Fibroblast of the aortic adventitia (primary cell): ENCODE data around the gene CBY2. TPM values are rescaled to one million over a fixed set of nuclear protein-coding genes. Genes with fewer than 3 reads are reported as not detected.

ENCODE experiments used
- DNase-seq: peaks from one replicate; pipeline ENCODE4 v3.0.0-alpha.2; 2010; ENCODE audit warnings: low read depth
- H3K4me3 ChIP-seq: 2 replicates; pipeline ENCODE4 v1.5.1; 2011; ENCODE audit warnings: low read depth, mild to moderate bottlenecking, control low read depth, low read length, moderate library complexity
- CTCF ChIP-seq: IDR thresholded peaks from 2 replicates; pipeline ENCODE4 v1.5.1; 2011; ENCODE audit warnings: mild to moderate bottlenecking, low read length, control low read depth, inconsistent platforms; ENCODE audit not compliant: insufficient read depth
- total RNA-seq: library from RNA; depleted of rRNA; stranded (reverse); fragments of >200 nt; gene quantifications from 2 replicates; pipeline ENCODE4 v1.2.3, GENCODE V29; 2012; ENCODE audit warnings: low replicate concordance

The CBY2 gene
- total RNA-seq, 1 donor = not detected

- no peak overlapping the region for H3K4me3 ChIP-seq
- TF ChIP-seq CTCF = no peak
- DNase-seq = no peak
These were observed 810 bp downstream of the CBY2 start for GRCh38 chr13:45702869-45703391.

- no peak for DNase-seq
- no peak for TF ChIP-seq CTCF
- no peak overlapping the region for H3K4me3 ChIP-seq
These were observed 2.2 kb downstream of the CBY2 start for GRCh38 chr13:45704211-45704739.

GRCh38 chr13:45704854-45705695 is 3.0 kb downstream of the CBY2 start:
- no peak for DNase-seq
- no peak for TF ChIP-seq CTCF
- no peak overlapping the region for H3K4me3 ChIP-seq

GRCh38 chr13:45705918-45706317 is 3.8 kb downstream of the CBY2 start:
- no peak for TF ChIP-seq CTCF
- DNase-seq = no peak
- H3K4me3 ChIP-seq = no peak overlapping the region

- no peak for DNase-seq
- no peak overlapping the region for H3K4me3 ChIP-seq
- no peak for TF ChIP-seq CTCF
These were observed 5.5 kb downstream of the CBY2 start for GRCh38 chr13:45707516-45708100.

GRCh38 chr13:45711951-45712350 is 9.8 kb downstream of the CBY2 start:
- DNase-seq = no peak
- TF ChIP-seq CTCF = no peak
- H3K4me3 ChIP-seq = no peak overlapping the region
